ENCODE measurements around the gene FOXB2. TPM values are rescaled to one million over a fixed set of nuclear protein-coding genes. Genes with fewer than 3 reads are reported as not detected.

Gene FOXB2
- total RNA-seq, 4 donors from 2014 or later = not detected

DNA sequence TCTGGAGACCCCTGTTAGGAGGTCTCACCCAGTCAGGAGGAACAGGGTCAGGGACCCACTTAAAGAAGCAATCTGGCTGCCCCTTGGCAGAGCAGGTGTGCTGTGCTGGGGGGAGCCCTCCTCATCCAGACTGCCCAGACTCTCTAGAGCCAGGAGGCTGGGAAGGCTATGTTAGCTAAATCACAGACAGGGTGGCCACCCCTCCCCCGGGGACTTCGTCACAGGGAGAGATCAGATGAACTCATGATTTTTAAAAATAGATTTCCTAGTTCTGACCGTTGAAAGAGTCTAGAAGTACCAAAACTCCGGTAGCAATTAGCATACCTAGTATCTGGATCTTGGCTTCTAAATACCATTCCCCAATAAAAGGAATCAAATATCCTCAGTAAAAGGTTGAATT, 35.0 kb upstream of the FOXB2 start:
- in situ Hi-C loops (cut with MboI; ENCODE audit: low pct_ligation_motif_present in 1 of 4, low pct_unique_long_range_greater_than_20kb in 1 of 4, low sequenced_read_pairs in 3 of 4) = loop anchor here in 1 of 4 donors (25.0 kb wide), 1 partner anchor 222 kb away; the partner anchor contains the start of gene PCA3

DNA sequence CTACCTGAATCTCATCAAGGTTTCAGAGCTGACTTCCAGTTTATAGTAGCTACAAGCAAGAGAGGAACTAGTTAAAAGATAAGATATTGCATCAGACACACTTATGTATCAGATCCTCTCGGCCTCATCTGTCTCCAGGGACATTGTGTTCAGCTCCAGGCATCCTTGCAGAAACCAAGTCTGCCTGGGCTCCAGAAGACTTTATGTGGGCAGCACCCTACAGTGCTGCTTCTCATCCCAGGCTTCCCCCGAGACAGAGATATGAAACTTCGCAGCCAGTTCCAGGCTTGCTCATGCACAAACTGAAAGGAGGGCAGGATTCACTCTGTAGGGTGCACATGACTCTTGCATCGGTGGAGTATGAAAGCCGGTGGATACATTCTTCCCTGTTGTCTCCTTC, 33.9 kb upstream of the FOXB2 start:
- Histone ChIP-seq H3K4me3 (no peak overlapping the region), H3K9me3 (no peaks in the 10 kb centered on the region), H3K27me3 (peaks cover 40% of the 10 kb centered on the region), H3K27ac (no peak overlapping the region), H3K4me1 (no peaks in the 10 kb centered on the region), H3K36me3 (no peaks in the 10 kb centered on the region)
- 85% methylated on average over 5 of the region's 5 CpGs; no CpG with 5 or more reads in 1 of the 2 donors for WGBS, 2 donors (ENCODE audit: low coverage in 1 of 2)
- no peak for DNase-seq
- TF ChIP-seq POLR2A (IDR thresholded peaks at IDR 0.05) (no peak), POLR2AphosphoS5 (IDR thresholded peaks at IDR 0.05) (no peak)
- in situ Hi-C loops (cut with MboI; ENCODE audit: low pct_ligation_motif_present in 1 of 4, low pct_unique_long_range_greater_than_20kb in 1 of 4, low sequenced_read_pairs in 3 of 4) (loop anchor here in 2 of 4 donors (5.0 to 25.0 kb wide), 2 partner anchors 178 to 223 kb away; partner anchors contain the start of gene PCA3 (in 1 of the 2)), intact Hi-C loops (cut with DNase I; ENCODE audit: low total_unique reads) (loop anchor here (10.0 kb wide), 1 partner anchor 221 kb away; the partner anchor contains the start of gene PCA3)

More for the DNA sequence above, 35.0 kb upstream of the FOXB2 start:
- no peak for DNase-seq
- TF ChIP-seq, protein P1, sequence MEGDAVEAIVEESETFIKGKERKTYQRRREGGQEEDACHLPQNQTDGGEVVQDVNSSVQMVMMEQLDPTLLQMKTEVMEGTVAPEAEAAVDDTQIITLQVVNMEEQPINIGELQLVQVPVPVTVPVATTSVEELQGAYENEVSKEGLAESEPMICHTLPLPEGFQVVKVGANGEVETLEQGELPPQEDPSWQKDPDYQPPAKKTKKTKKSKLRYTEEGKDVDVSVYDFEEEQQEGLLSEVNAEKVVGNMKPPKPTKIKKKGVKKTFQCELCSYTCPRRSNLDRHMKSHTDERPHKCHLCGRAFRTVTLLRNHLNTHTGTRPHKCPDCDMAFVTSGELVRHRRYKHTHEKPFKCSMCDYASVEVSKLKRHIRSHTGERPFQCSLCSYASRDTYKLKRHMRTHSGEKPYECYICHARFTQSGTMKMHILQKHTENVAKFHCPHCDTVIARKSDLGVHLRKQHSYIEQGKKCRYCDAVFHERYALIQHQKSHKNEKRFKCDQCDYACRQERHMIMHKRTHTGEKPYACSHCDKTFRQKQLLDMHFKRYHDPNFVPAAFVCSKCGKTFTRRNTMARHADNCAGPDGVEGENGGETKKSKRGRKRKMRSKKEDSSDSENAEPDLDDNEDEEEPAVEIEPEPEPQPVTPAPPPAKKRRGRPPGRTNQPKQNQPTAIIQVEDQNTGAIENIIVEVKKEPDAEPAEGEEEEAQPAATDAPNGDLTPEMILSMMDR (IDR thresholded peaks at IDR 0.05) = no peak
- TF ChIP-seq POLR2AphosphoS5 (IDR thresholded peaks at IDR 0.05) (no peak), EP300 (IDR thresholded peaks at IDR 0.05; ENCODE audit: low read depth) (no peak), POLR2A (IDR thresholded peaks at IDR 0.05) (no peak)
- intact Hi-C loops (cut with DNase I; ENCODE audit: low total_unique reads) = loop anchor here (10.0 kb wide), 1 partner anchor 220 kb away; the partner anchor contains the start of gene PCA3
- Histone ChIP-seq H3K27ac (no peak overlapping the region), H3K27me3 (peaks cover 34% of the 10 kb centered on the region), H3K9me3 (no peaks in the 10 kb centered on the region), H3K4me3 (no peak overlapping the region), H3K4me1 (no peaks in the 10 kb centered on the region), H3K36me3 (no peaks in the 10 kb centered on the region)
- WGBS, 2 donors (ENCODE audit: low coverage in 1 of 2) = 73% methylated on average over 4 of the region's 4 CpGs; no CpG with 5 or more reads in 1 of the 2 donors

DNA sequence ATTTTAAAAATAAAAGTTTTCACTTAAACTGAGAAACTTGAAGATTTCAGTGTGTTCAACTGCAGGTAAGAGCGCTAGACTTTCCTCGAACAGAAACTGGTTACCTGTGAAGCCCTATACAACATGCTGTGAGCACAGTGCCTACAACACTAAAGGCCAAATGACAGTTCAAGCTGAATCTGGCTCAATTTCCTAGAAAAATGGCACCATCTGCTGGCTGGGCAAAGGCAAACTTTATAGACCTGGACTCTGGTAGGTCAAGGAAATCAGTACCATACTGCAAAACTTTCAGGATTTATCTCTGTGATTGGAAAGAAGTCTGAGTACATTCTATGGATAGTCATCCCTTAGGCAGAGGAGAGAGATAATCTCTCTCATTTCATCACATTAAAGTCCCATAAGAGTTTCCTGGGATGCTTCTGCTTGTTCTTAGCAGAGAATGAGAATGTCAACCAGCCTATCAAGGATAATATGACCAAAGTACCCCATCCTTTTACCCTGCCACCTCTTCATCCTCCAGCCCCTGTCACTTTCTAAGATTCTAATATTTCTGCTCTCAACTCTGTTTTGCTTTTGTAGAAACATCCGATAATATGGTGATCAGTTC, 31.8 kb upstream of the FOXB2 start:
- intact Hi-C loops (cut with DNase I; ENCODE audit: low total_unique reads) (loop anchor here (10.0 kb wide), 1 partner anchor 223 kb away; the partner anchor contains the start of gene PCA3), in situ Hi-C loops (cut with MboI; ENCODE audit: low pct_ligation_motif_present in 1 of 4, low pct_unique_long_range_greater_than_20kb in 1 of 4, low sequenced_read_pairs in 3 of 4) (loop anchor here in 2 of 4 donors (5.0 to 25.0 kb wide), 2 partner anchors 180 to 225 kb away; partner anchors contain the start of gene PCA3 (in 1 of the 2))
- TF ChIP-seq POLR2AphosphoS5 (IDR thresholded peaks at IDR 0.05) = no peak
- TF ChIP-seq, protein P1 (IDR thresholded peaks at IDR 0.05) = peak; percentile 51 to 66 (median 53)
- Histone ChIP-seq H3K4me3 (no peak overlapping the region), H3K27ac (no peak overlapping the region), H3K27me3 (peaks cover 36% of the 10 kb centered on the region), H3K9me3 (no peaks in the 10 kb centered on the region), H3K4me1 (no peaks in the 10 kb centered on the region), H3K36me3 (no peaks in the 10 kb centered on the region)
- WGBS, 2 donors (ENCODE audit: low coverage in 1 of 2) = 27 to 48% methylated on average over 2 to 3 of the region's 3 CpGs
- DNase-seq = peak; percentile 51

DNA sequence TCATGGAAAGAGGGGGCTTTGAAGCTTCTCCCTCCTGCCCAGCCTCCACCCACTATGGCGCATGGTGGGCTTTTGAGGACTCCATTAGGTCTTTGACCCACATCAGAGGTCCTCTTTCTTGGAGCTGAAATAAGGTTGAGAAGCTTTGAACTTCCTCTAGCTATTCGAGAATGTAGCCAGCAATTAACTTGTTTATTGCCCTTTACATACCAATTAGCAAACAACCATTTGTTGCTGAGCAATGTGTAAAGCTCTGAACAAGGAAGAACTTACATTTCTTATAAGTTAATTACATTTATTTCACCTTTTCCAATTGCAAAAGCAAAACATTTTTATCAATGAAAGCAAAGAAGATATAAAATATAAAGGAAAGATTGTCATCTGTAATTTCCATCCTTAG, 30.5 kb upstream of the FOXB2 start:
- peaks cover 23% of the 10 kb centered on the region for H3K27me3 ChIP-seq
- no peak for TF ChIP-seq EP300 (IDR thresholded peaks at IDR 0.05; ENCODE audit: low read depth)
- no peak for TF ChIP-seq POLR2A (IDR thresholded peaks at IDR 0.05)
- TF ChIP-seq POLR2AphosphoS5 (IDR thresholded peaks at IDR 0.05) = no peak
- TF ChIP-seq, protein P1 (IDR thresholded peaks at IDR 0.05) = no peak
- WGBS, 2 donors (ENCODE audit: low coverage in 1 of 2) = 0 to 22% methylated on average over 1 to 2 of the region's 2 CpGs
- no peaks in the 10 kb centered on the region for H3K9me3 ChIP-seq
- H3K4me1 ChIP-seq = no peaks in the 10 kb centered on the region
- no peak for DNase-seq
- H3K36me3 ChIP-seq = no peaks in the 10 kb centered on the region
- H3K4me3 ChIP-seq = no peak overlapping the region
- in situ Hi-C loops (cut with MboI; ENCODE audit: low pct_ligation_motif_present in 1 of 4, low pct_unique_long_range_greater_than_20kb in 1 of 4, low sequenced_read_pairs in 3 of 4) (loop anchor here in 2 of 4 donors (5.0 to 25.0 kb wide), 2 partner anchors 182 to 227 kb away; partner anchors contain the start of gene PCA3 (in 1 of the 2)), intact Hi-C loops (cut with DNase I; ENCODE audit: low total_unique reads) (loop anchor here (10.0 kb wide), 1 partner anchor 224 kb away; the partner anchor contains the start of gene PCA3)
- no peak overlapping the region for H3K27ac ChIP-seq

Measured in transverse colon (tissue), 4 donors.